ENCODE measurements around the gene CLPTM1.
"Not testable (repeated sequence)": the region's sequence is repeated elsewhere in the genome, so short reads cannot be mapped to it uniquely, and the experiment has no call there.

Gene CLPTM1

GRCh38 chr19:44999131-44999925 lies 44.1 kb downstream of the CLPTM1 start:
- H3K4me3 ChIP-seq (ENCODE audit: low read length); H3K9me3 ChIP-seq (replicated peaks; ENCODE audit: low read length); H3K4me1 ChIP-seq (ENCODE audit: control insufficient read depth, insufficient read depth, low read length); H3K27me3 ChIP-seq (ENCODE audit: control insufficient read depth, insufficient read depth, low read length); H3K9ac ChIP-seq (ENCODE audit: low read depth, low read length); H3K36me3 ChIP-seq (ENCODE audit: insufficient read depth, low read length); H3K4me2 ChIP-seq (ENCODE audit: low read length): not testable (repeated sequence)

- not testable (repeated sequence) for H3K4me1 ChIP-seq (ENCODE audit: control insufficient read depth, insufficient read depth, low read length); H3K36me3 ChIP-seq (ENCODE audit: insufficient read depth, low read length); H3K27me3 ChIP-seq (ENCODE audit: control insufficient read depth, insufficient read depth, low read length); H3K9me3 ChIP-seq (replicated peaks; ENCODE audit: low read length)
- H3K9ac ChIP-seq (ENCODE audit: low read depth, low read length), result peak overlapping the region; percentile 27
- peak overlapping the region; percentile 65 for H3K4me3 ChIP-seq (ENCODE audit: low read length)
- peak overlapping the region; percentile 85 for H3K4me2 ChIP-seq (ENCODE audit: low read length)
Measured at GRCh38 chr19:45000665-45001064, 45.5 kb downstream of the CLPTM1 start.

GRCh38 chr19:45001087-45001739 lies 46.0 kb downstream of the CLPTM1 start, which contains the start of gene RELB:
Gene RELB, plus strand, starts transcription at chr19:45001464. Its CDS starts 116 bp downstream, at chr19:45001580.
- Histone ChIP-seq H3K27me3 (ENCODE audit: control insufficient read depth, insufficient read depth, low read length) (peaks cover 2% of the 10 kb centered on the region), H3K9ac (ENCODE audit: low read depth, low read length) (peak within 1 kb of the TSS; percentile 97), H3K36me3 (ENCODE audit: insufficient read depth, low read length) (no peaks in the 10 kb centered on the region), H3K4me2 (ENCODE audit: low read length) (peak within 1 kb of the TSS; percentile 90), H3K4me1 (ENCODE audit: control insufficient read depth, insufficient read depth, low read length) (peaks cover 4% of the 10 kb centered on the region), H3K9me3 (replicated peaks; ENCODE audit: low read length) (no peaks in the 10 kb centered on the region), H3K4me3 (ENCODE audit: low read length) (peak within 1 kb of the TSS; percentile 89)

GRCh38 chr19:45003485-45003884 lies 48.3 kb downstream of the CLPTM1 start:
- Histone ChIP-seq H3K4me1 (ENCODE audit: control insufficient read depth, insufficient read depth, low read length) (peaks cover 4% of the 10 kb centered on the region), H3K36me3 (ENCODE audit: insufficient read depth, low read length) (no peaks in the 10 kb centered on the region), H3K27me3 (ENCODE audit: control insufficient read depth, insufficient read depth, low read length) (peaks cover 2% of the 10 kb centered on the region), H3K9me3 (replicated peaks; ENCODE audit: low read length) (no peaks in the 10 kb centered on the region), H3K4me2 (ENCODE audit: low read length) (no peak overlapping the region), H3K9ac (ENCODE audit: low read depth, low read length) (no peak overlapping the region), H3K4me3 (ENCODE audit: low read length) (no peak overlapping the region)

- Histone ChIP-seq H3K4me2 (ENCODE audit: low read length) (no peak overlapping the region), H3K4me1 (ENCODE audit: control insufficient read depth, insufficient read depth, low read length) (peaks cover 3% of the 10 kb centered on the region), H3K4me3 (ENCODE audit: low read length) (no peak overlapping the region), H3K9ac (ENCODE audit: low read depth, low read length) (no peak overlapping the region), H3K36me3 (ENCODE audit: insufficient read depth, low read length) (no peaks in the 10 kb centered on the region), H3K27me3 (ENCODE audit: control insufficient read depth, insufficient read depth, low read length) (no peaks in the 10 kb centered on the region), H3K9me3 (replicated peaks; ENCODE audit: low read length) (no peaks in the 10 kb centered on the region)
Measured at GRCh38 chr19:45005787-45006186, 50.6 kb downstream of the CLPTM1 start.

- Histone ChIP-seq H3K36me3 (ENCODE audit: insufficient read depth, low read length) (no peaks in the 10 kb centered on the region), H3K9me3 (replicated peaks; ENCODE audit: low read length) (no peaks in the 10 kb centered on the region), H3K9ac (ENCODE audit: low read depth, low read length) (no peak overlapping the region), H3K27me3 (ENCODE audit: control insufficient read depth, insufficient read depth, low read length) (no peaks in the 10 kb centered on the region), H3K4me1 (ENCODE audit: control insufficient read depth, insufficient read depth, low read length) (no peaks in the 10 kb centered on the region), H3K4me2 (ENCODE audit: low read length) (no peak overlapping the region), H3K4me3 (ENCODE audit: low read length) (no peak overlapping the region)
Measured at GRCh38 chr19:45008552-45008951, 53.4 kb downstream of the CLPTM1 start.

GRCh38 chr19:45009625-45010255 lies 54.6 kb downstream of the CLPTM1 start:
- peaks cover 2% of the 10 kb centered on the region for H3K36me3 ChIP-seq (ENCODE audit: insufficient read depth, low read length)
- H3K4me2 ChIP-seq (ENCODE audit: low read length), result no peak overlapping the region
- H3K9me3 ChIP-seq (replicated peaks; ENCODE audit: low read length), result no peaks in the 10 kb centered on the region
- no peak overlapping the region for H3K9ac ChIP-seq (ENCODE audit: low read depth, low read length)
- H3K4me3 ChIP-seq (ENCODE audit: low read length), result no peak overlapping the region
- H3K4me1 ChIP-seq (ENCODE audit: control insufficient read depth, insufficient read depth, low read length), result no peaks in the 10 kb centered on the region
- H3K27me3 ChIP-seq (ENCODE audit: control insufficient read depth, insufficient read depth, low read length), result no peaks in the 10 kb centered on the region

- no peak overlapping the region for H3K4me3 ChIP-seq (ENCODE audit: low read length)
- peaks cover 2% of the 10 kb centered on the region for H3K36me3 ChIP-seq (ENCODE audit: insufficient read depth, low read length)
- no peaks in the 10 kb centered on the region for H3K9me3 ChIP-seq (replicated peaks; ENCODE audit: low read length)
Measured at GRCh38 chr19:45010306-45010705, 55.1 kb downstream of the CLPTM1 start.

GRCh38 chr19:45011959-45012358 lies 56.8 kb downstream of the CLPTM1 start:
- peaks cover 2% of the 10 kb centered on the region for H3K36me3 ChIP-seq (ENCODE audit: insufficient read depth, low read length)
- no peak overlapping the region for H3K9ac ChIP-seq (ENCODE audit: low read depth, low read length)
- no peak overlapping the region for H3K4me2 ChIP-seq (ENCODE audit: low read length)
- H3K27me3 ChIP-seq (ENCODE audit: control insufficient read depth, insufficient read depth, low read length), result no peaks in the 10 kb centered on the region
- H3K4me3 ChIP-seq (ENCODE audit: low read length), result no peak overlapping the region
- H3K4me1 ChIP-seq (ENCODE audit: control insufficient read depth, insufficient read depth, low read length), result no peaks in the 10 kb centered on the region
- no peaks in the 10 kb centered on the region for H3K9me3 ChIP-seq (replicated peaks; ENCODE audit: low read length)

More at GRCh38 chr19:45010306-45010705, 55.1 kb downstream of the CLPTM1 start:
- Histone ChIP-seq H3K4me1 (ENCODE audit: control insufficient read depth, insufficient read depth, low read length) (no peaks in the 10 kb centered on the region), H3K4me2 (ENCODE audit: low read length) (no peak overlapping the region), H3K9ac (ENCODE audit: low read depth, low read length) (no peak overlapping the region), H3K27me3 (ENCODE audit: control insufficient read depth, insufficient read depth, low read length) (no peaks in the 10 kb centered on the region)

GRCh38 chr19:45016388-45017314 lies 61.5 kb downstream of the CLPTM1 start:
- no peaks in the 10 kb centered on the region for H3K9me3 ChIP-seq (replicated peaks; ENCODE audit: low read length)
- peaks cover 6% of the 10 kb centered on the region for H3K36me3 ChIP-seq (ENCODE audit: insufficient read depth, low read length)
- H3K4me1 ChIP-seq (ENCODE audit: control insufficient read depth, insufficient read depth, low read length), result peaks cover 2% of the 10 kb centered on the region
- no peaks in the 10 kb centered on the region for H3K27me3 ChIP-seq (ENCODE audit: control insufficient read depth, insufficient read depth, low read length)
- no peak overlapping the region for H3K9ac ChIP-seq (ENCODE audit: low read depth, low read length)
- no peak overlapping the region for H3K4me2 ChIP-seq (ENCODE audit: low read length)
- H3K4me3 ChIP-seq (ENCODE audit: low read length), result no peak overlapping the region

- H3K9ac ChIP-seq (ENCODE audit: low read depth, low read length), result no peak overlapping the region
- H3K4me2 ChIP-seq (ENCODE audit: low read length), result no peak overlapping the region
- no peaks in the 10 kb centered on the region for H3K9me3 ChIP-seq (replicated peaks; ENCODE audit: low read length)
- no peaks in the 10 kb centered on the region for H3K27me3 ChIP-seq (ENCODE audit: control insufficient read depth, insufficient read depth, low read length)
- H3K4me3 ChIP-seq (ENCODE audit: low read length), result no peak overlapping the region
- peaks cover 2% of the 10 kb centered on the region for H3K4me1 ChIP-seq (ENCODE audit: control insufficient read depth, insufficient read depth, low read length)
- H3K36me3 ChIP-seq (ENCODE audit: insufficient read depth, low read length), result peaks cover 4% of the 10 kb centered on the region
Measured at GRCh38 chr19:45019187-45019586, 64.0 kb downstream of the CLPTM1 start.
